GM12892 (cell line): ENCODE results near the gene CARD16.

Experiments used
- POLR2A ChIP-seq: IDR thresholded peaks from 2 replicates; pipeline ENCODE4 v1.6.1; 2011; ENCODE audit warnings: low read depth, low read length, control low read depth
- POLR2AphosphoS5 ChIP-seq: IDR thresholded peaks from 2 replicates; pipeline ENCODE4 v1.6.1; 2011; ENCODE audit warnings: low read depth, low read length, control low read depth

- TF ChIP-seq POLR2A (no peak), POLR2AphosphoS5 (no peak)
Measured at GRCh38 chr11:105032495-105032894, 12.6 kb downstream of the CARD16 start.
